Measurements from ENCODE around the gene PRRT1B.

PRRT1B gene

DNA sequence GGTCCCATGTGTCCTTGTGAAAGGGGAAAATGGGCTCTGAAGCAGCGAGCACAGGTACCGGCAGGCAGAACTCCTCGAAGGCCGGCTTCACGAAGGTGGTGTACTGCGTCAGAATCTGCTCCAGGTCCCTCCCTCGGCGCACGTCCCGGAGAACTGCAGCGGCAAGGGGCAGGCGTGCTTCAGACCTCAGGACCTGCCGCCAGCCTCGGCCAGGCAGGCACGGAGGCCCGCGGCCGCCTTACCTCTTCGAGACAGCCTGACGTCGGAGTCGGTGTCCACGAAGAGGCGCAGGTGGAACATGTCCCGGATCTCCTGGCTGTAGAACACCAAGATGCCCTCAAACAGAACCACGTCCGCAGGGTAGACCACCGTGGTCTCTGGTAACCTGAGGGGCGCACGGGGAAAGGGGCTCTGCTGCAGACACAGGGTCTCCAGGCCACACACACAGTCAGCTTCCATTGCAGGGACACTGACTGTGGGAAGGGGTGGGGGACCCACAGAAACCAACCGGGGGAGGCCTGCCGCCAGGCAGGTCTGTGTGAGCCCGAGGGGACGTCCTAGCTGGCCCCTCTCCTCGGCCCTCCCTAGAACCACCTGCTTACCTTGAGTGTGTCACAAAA lies 16.3 kb upstream of the PRRT1B start:
- TF ChIP-seq, protein P1, sequence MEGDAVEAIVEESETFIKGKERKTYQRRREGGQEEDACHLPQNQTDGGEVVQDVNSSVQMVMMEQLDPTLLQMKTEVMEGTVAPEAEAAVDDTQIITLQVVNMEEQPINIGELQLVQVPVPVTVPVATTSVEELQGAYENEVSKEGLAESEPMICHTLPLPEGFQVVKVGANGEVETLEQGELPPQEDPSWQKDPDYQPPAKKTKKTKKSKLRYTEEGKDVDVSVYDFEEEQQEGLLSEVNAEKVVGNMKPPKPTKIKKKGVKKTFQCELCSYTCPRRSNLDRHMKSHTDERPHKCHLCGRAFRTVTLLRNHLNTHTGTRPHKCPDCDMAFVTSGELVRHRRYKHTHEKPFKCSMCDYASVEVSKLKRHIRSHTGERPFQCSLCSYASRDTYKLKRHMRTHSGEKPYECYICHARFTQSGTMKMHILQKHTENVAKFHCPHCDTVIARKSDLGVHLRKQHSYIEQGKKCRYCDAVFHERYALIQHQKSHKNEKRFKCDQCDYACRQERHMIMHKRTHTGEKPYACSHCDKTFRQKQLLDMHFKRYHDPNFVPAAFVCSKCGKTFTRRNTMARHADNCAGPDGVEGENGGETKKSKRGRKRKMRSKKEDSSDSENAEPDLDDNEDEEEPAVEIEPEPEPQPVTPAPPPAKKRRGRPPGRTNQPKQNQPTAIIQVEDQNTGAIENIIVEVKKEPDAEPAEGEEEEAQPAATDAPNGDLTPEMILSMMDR (IDR thresholded peaks at IDR 0.05; ENCODE audit: insufficient read depth, low read depth, low read length, missing control alignments), result no peak
- no peak overlapping the region for H3K4me3 ChIP-seq (ENCODE audit: low read length)
- no peak for DNase-seq (ENCODE audit: low read depth)

DNA sequence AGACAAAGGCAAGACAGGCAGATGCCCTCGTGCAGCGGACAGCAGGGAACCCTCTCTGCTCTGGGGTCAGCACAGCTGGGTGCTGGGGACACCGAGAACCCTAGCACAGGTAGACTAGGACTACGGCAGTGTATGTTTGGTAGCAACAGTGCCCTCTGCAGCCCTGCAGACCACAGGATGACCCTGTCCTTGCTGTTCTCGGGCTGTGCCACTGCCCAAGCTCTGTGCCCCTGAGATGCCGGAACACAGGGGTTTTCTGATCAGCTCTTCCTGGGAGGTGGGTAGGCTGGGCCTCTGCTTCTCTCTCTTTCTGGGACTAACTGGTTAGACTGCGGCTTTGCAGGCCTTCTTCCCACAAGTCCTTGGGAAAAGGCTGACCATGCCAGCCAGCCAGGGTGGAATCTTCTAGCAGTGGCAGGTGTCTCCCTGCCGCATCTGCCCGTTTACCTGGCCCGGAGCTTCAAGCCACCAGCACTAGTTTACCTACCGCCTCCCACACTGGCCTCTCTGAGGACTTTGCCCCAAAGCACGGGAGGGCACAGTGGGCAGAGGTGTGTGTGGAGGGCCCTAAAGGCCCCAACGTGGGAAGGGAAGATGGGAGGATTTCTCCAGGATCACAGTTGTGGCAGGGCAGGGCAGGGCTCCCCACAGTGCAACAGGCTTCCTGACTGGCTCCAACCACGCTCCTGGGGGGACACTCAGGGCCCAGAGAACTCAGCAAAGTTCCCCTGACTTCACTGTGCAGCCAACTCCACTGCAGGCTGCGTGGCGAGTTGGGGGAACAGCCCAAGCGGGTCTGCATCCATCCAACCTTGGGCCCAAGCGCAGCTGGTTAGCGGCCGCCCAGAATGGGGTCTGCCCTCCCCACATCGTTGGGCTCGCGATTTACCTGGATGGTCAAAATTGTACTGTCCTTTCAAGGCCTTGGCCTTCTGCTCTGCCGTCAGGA lies 15.5 kb upstream of the PRRT1B start:
- peak overlapping the region; percentile 67 for H3K4me3 ChIP-seq (ENCODE audit: low read length)
- no peak for DNase-seq (ENCODE audit: low read depth)
- TF ChIP-seq, protein P1 (IDR thresholded peaks at IDR 0.05; ENCODE audit: insufficient read depth, low read depth, low read length, missing control alignments), result no peak

DNA sequence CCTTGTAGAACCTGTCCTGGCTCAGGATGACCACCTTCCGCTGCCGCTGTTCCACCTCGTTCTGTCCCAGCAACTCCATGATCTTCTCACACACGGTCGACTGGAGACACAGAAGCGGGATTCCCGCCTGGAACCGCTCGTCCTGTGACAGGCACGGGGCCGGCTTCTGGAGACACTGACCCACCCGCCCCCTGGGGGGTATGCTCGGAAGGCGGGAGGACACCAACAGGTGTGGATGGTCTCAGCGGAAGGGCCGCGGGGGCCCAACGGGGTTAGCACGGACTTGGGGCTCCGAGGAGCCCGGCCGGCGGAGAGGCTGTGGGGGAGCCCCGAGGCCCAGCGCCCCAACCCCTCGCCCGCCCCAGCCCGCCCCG lies 14.8 kb upstream of the PRRT1B start:
- H3K4me3 ChIP-seq (ENCODE audit: low read length), result peak overlapping the region; percentile 67
- TF ChIP-seq, protein P1 (IDR thresholded peaks at IDR 0.05; ENCODE audit: insufficient read depth, low read depth, low read length, missing control alignments), result peak; percentile 3
- DNase-seq (ENCODE audit: low read depth), result peak; percentile 32

DNA sequence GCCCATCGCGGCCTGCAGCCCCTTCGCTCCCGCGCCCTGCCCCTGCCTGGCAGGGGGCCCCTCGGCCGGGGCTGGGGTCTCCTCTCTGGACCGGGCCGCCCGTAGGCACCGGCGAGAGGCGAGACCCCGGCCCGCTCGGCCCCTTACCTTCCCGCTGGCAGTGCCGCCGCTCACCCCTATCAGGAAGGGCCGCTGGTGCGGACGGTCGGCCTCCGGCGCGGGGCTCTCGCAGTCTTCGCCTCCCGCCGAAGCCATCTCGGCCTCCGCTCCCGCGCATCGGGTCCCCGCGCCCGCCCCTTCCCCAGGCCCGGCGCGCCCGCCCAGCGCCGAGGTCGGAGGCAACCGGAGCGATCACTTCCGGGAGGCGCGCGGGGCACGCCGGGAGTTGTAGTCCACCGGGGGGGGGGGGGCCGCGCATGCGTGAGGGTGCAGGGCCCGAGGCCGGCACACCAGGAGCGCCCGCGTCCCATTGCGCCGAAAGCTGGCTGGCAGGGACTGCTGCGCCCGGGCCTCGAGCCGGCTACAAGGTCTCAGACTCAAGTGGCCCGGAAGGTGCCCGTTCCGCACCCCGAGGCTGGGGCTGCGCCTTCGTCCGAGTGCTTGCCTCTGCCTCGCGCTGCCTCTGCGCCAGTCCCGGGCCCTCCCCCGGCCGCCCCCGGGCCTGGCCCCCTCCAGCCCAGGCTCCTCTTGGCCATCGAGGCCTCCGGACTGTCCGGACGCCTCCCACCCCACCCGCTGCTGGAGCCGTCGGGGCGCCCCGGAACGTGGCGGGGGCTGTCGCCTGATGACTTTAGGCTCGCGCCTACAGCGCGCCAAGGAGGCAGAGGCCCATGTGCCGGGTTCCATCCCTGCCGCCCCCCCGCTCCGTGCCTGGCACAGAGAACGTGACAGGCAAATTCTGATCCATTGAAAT lies 14.1 kb upstream of the PRRT1B start, which contains the start of gene UCK1:
TSS of gene UCK1 (minus strand) at position 344 of the 913 bp plus-strand sequence. CDS start at position 255, 89 bp downstream.
- TF ChIP-seq, protein P1 (IDR thresholded peaks at IDR 0.05; ENCODE audit: insufficient read depth, low read depth, low read length, missing control alignments), result no peak
- peak; percentile 83 for DNase-seq (ENCODE audit: low read depth)

DNA sequence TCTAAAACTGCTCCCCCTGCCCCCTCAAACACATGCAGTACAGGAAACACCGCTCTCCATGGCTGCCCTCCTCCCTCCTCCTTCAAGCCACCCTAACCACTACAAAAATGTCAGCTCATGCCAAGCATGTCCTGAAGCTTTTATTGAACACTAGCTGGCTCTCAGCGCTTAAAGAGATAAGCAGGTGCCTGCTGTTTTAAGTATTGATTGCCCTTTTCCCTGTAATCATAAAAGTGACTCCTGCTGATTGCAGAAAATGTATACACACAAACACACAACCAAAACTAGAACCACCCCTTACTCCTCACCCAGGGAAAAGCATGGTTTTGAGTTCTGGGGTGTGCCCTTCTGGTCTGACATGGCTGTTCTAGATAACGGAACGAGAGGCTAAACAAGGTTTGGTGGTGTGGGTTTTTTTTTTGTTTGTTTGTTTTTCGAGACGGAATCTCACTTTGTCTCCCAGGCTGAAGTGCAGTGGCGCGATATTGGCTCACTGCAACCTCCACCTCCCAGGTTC lies 10.5 kb upstream of the PRRT1B start:
- DNase-seq (ENCODE audit: low read depth), result no peak
- H3K4me3 ChIP-seq (ENCODE audit: low read length), result no peak overlapping the region
- TF ChIP-seq, protein P1 (IDR thresholded peaks at IDR 0.05; ENCODE audit: insufficient read depth, low read depth, low read length, missing control alignments), result no peak

More for the DNA sequence above, 14.1 kb upstream of the PRRT1B start, which contains the start of gene UCK1:
- peak within 1 kb of the TSS; percentile 67 for H3K4me3 ChIP-seq (ENCODE audit: low read length)

DNA sequence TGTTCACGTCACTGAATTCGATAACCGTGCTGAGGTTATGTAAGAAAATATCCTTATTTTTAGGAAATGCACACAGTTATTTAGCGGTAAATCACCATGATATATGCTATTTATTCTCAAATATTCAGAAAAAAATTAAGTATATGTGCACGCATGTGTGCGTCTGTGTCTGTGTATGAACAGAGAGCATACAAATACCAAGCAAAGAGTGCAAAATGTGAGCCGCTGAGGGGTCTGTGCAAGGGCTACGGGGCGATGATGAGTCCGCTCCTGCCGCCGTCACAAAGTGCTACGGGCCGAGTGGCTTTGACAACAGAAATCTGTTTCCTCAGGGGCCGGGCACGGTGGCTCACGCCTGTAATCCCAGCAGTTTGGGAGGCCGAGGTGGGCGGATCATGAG lies 7.4 kb upstream of the PRRT1B start:
- DNase-seq (ENCODE audit: low read depth), result no peak
- TF ChIP-seq, protein P1 (IDR thresholded peaks at IDR 0.05; ENCODE audit: insufficient read depth, low read depth, low read length, missing control alignments), result no peak
- H3K4me3 ChIP-seq (ENCODE audit: low read length), result no peak overlapping the region
